ENCODE data around the gene CCDC12. TPM values are rescaled to one million over a fixed set of nuclear protein-coding genes. Genes with fewer than 3 reads are reported as not detected.

CCDC12 gene
- total RNA-seq, 1 experiment from 2014 or later, result 52.7 TPM

- CTCF ChIA-PET, result no interaction called here
- Mint-ChIP-seq H3K27ac (ENCODE audit: unreplicated experiment) (no peak overlapping the region), H3K9me3 (ENCODE audit: unreplicated experiment) (no peaks in the 10 kb centered on the region), H3K4me1 (ENCODE audit: low read depth, unreplicated experiment) (no peaks in the 10 kb centered on the region), H3K36me3 (ENCODE audit: insufficient read depth, unreplicated experiment) (peaks cover 42% of the 10 kb centered on the region), H3K4me3 (ENCODE audit: unreplicated experiment) (no peak overlapping the region), H3K27me3 (ENCODE audit: insufficient read depth, unreplicated experiment) (no peaks in the 10 kb centered on the region)
- no peak overlapping the region for H3K4me3 ChIP-seq (ENCODE audit: low read depth, low read length)
- H3K27me3 ChIP-seq (replicated peaks; ENCODE audit: control insufficient read depth, insufficient read depth, low read length), result no peaks in the 10 kb centered on the region
- no peak for TF ChIP-seq CTCF (IDR thresholded peaks at IDR 0.05; ENCODE audit: insufficient read depth in 1 of 2, low read depth in 1 of 2, low read length in 1 of 2, severe bottlenecking in 1 of 2, unreplicated experiment in 1 of 2)
- POLR2A ChIA-PET, result no interaction called here
- no TSS peak for BruUV-seq (replicated peaks)
- 0 out of 2 replicates have a peak, but pooled peaks cover 1% of the 10 kb centered on the region for H3K36me3 ChIP-seq (ENCODE audit: control insufficient read depth, insufficient read depth, low read length)
- H3K9me3 ChIP-seq, result no peaks in the 10 kb centered on the region
- no peak for DNase-seq
- intact Hi-C loops (cut with micrococcal nuclease; ENCODE audit: unreplicated experiment), result no loop called here
- 0 out of 2 replicates have a peak, but pooled peaks cover 9% of the 10 kb centered on the region for H3K4me1 ChIP-seq
Observed at GRCh38 chr3:47012342-47013230, 36.0 kb upstream of the CCDC12 start.

GRCh38 chr3:47011371-47011770 lies 34.8 kb upstream of the CCDC12 start:
- Histone ChIP-seq H3K36me3 (ENCODE audit: control insufficient read depth, insufficient read depth, low read length) (no peaks in the 10 kb centered on the region), H3K27me3 (replicated peaks; ENCODE audit: control insufficient read depth, insufficient read depth, low read length) (no peaks in the 10 kb centered on the region), H3K4me3 (ENCODE audit: low read depth, low read length) (no peak overlapping the region), H3K4me1 (0 out of 2 replicates have a peak, but pooled peaks cover 8% of the 10 kb centered on the region), H3K9me3 (no peaks in the 10 kb centered on the region)
- ChIA-PET POLR2A (no interaction called here), CTCF (no interaction called here)
- Mint-ChIP-seq H3K36me3 (ENCODE audit: insufficient read depth, unreplicated experiment) (peaks cover 38% of the 10 kb centered on the region), H3K9me3 (ENCODE audit: unreplicated experiment) (no peaks in the 10 kb centered on the region), H3K4me1 (ENCODE audit: low read depth, unreplicated experiment) (no peaks in the 10 kb centered on the region), H3K4me3 (ENCODE audit: unreplicated experiment) (no peak overlapping the region), H3K27ac (ENCODE audit: unreplicated experiment) (no peak overlapping the region), H3K27me3 (ENCODE audit: insufficient read depth, unreplicated experiment) (no peaks in the 10 kb centered on the region)
- TF ChIP-seq CTCF (IDR thresholded peaks at IDR 0.05; ENCODE audit: insufficient read depth in 1 of 2, low read depth in 1 of 2, low read length in 1 of 2, severe bottlenecking in 1 of 2, unreplicated experiment in 1 of 2), result no peak
- intact Hi-C loops (cut with micrococcal nuclease; ENCODE audit: unreplicated experiment), result no loop called here
- no peak for DNase-seq
- BruUV-seq (replicated peaks), result no TSS peak

- ChIA-PET CTCF (interaction anchor here (1.0 kb wide), 1 partner anchor 101 kb away, joined by 3 read pairs; no protein-coding TSS in a partner anchor), POLR2A (no interaction called here)
- peaks cover 33% of the 10 kb centered on the region for H3K36me3 Mint-ChIP-seq (ENCODE audit: insufficient read depth, unreplicated experiment)
- H3K4me1 Mint-ChIP-seq (ENCODE audit: low read depth, unreplicated experiment), result no peaks in the 10 kb centered on the region
- no peak overlapping the region for H3K4me3 Mint-ChIP-seq (ENCODE audit: unreplicated experiment)
- no peaks in the 10 kb centered on the region for H3K27me3 Mint-ChIP-seq (ENCODE audit: insufficient read depth, unreplicated experiment)
- Histone ChIP-seq H3K36me3 (ENCODE audit: control insufficient read depth, insufficient read depth, low read length) (no peaks in the 10 kb centered on the region), H3K27me3 (replicated peaks; ENCODE audit: control insufficient read depth, insufficient read depth, low read length) (no peaks in the 10 kb centered on the region), H3K4me3 (ENCODE audit: low read depth, low read length) (no peak overlapping the region), H3K9me3 (no peaks in the 10 kb centered on the region), H3K4me1 (0 out of 2 replicates have a peak, but pooled peaks cover 5% of the 10 kb centered on the region)
- H3K9me3 Mint-ChIP-seq (ENCODE audit: unreplicated experiment), result no peaks in the 10 kb centered on the region
- no peak overlapping the region for H3K27ac Mint-ChIP-seq (ENCODE audit: unreplicated experiment)
- no peak for TF ChIP-seq CTCF (IDR thresholded peaks at IDR 0.05; ENCODE audit: insufficient read depth in 1 of 2, low read depth in 1 of 2, low read length in 1 of 2, severe bottlenecking in 1 of 2, unreplicated experiment in 1 of 2)
- intact Hi-C loops (cut with micrococcal nuclease; ENCODE audit: unreplicated experiment), result no loop called here
- no TSS peak for BruUV-seq (replicated peaks)
- no peak for DNase-seq
Observed at GRCh38 chr3:47010910-47011309, 34.4 kb upstream of the CCDC12 start.
